Body of pancreas (tissue), 4 donors: ENCODE data around the gene PBX2.
"Not testable (repeated sequence)": the region's sequence is repeated elsewhere in the genome, so short reads cannot be mapped to it uniquely, and the experiment has no call there.

Experiments
- CTCF ChIP-seq, 7 experiments: fragments of 450-650 bp in 4 of 7; fragments of 200-600 bp in 3 of 7; sonication (generic) in 3 of 7; IDR thresholded peaks; one replicate each; pipeline ENCODE4 v1.5.1; 2016 to 2019; ENCODE audit warnings: antibody characterized with exemption in 7 of 7
- POLR2A ChIP-seq, 3 donors: fragments of 450-650 bp; IDR thresholded peaks; one replicate each; pipeline ENCODE4 v1.6.1; 2016; ENCODE audit warnings: antibody characterized with exemption in 3 of 3, mild to moderate bottlenecking in 2 of 3

- TF ChIP-seq POLR2A, CTCF (IDR thresholded peaks at IDR 0.05): not testable (repeated sequence)
Measured at GRCh38 chr6:32193096-32193495, 3.1 kb upstream of the PBX2 start.
